ENCODE data around the gene DCBLD1. TPM values are rescaled to one million over a fixed set of nuclear protein-coding genes. Genes with fewer than 3 reads are reported as not detected.

DCBLD1 gene
- total RNA-seq, 1 experiment from 2014 or later: 11.2 TPM

- DNase-seq (ENCODE audit: low spot score) (no peak), ATAC-seq (no peak)
- Mint-ChIP-seq H3K9me3 (no peaks in the 10 kb centered on the region), H3K4me1 (no peaks in the 10 kb centered on the region), H3K27ac (no peak overlapping the region), H3K36me3 (no peaks in the 10 kb centered on the region), H3K4me3 (no peak overlapping the region), H3K27me3 (ENCODE audit: low read depth) (no peaks in the 10 kb centered on the region)
- CTCF ChIA-PET: interaction anchor here (1.0 kb wide), 1 partner anchor 56 kb away, joined by 3 read pairs; no protein-coding TSS in a partner anchor
- TF ChIP-seq MXD4 (CRISPR knock-in tag; IDR thresholded peaks at IDR 0.05; ENCODE audit: borderline replicate concordance) (no peak), CBFB (CRISPR knock-in tag; IDR thresholded peaks at IDR 0.05; ENCODE audit: low read depth) (no peak), ZNF232 (CRISPR knock-in tag; IDR thresholded peaks at IDR 0.05) (no peak), ZNF138 (CRISPR knock-in tag; conservative IDR thresholded peaks at IDR 0.05) (no peak), TCF7 (CRISPR knock-in tag; IDR thresholded peaks at IDR 0.05; ENCODE audit: low read depth) (no peak), FOXJ3 (CRISPR knock-in tag; IDR thresholded peaks at IDR 0.05; ENCODE audit: borderline replicate concordance) (no peak), ZNF219 (CRISPR knock-in tag; IDR thresholded peaks at IDR 0.05; ENCODE audit: borderline replicate concordance) (no peak), ZNF281 (CRISPR knock-in tag; IDR thresholded peaks at IDR 0.05) (no peak), E2F4 (CRISPR knock-in tag; IDR thresholded peaks at IDR 0.05; ENCODE audit: borderline replicate concordance, low read depth) (no peak), ZNF425 (CRISPR knock-in tag; conservative IDR thresholded peaks at IDR 0.05) (no peak)
- TF ChIP-seq, protein P1, sequence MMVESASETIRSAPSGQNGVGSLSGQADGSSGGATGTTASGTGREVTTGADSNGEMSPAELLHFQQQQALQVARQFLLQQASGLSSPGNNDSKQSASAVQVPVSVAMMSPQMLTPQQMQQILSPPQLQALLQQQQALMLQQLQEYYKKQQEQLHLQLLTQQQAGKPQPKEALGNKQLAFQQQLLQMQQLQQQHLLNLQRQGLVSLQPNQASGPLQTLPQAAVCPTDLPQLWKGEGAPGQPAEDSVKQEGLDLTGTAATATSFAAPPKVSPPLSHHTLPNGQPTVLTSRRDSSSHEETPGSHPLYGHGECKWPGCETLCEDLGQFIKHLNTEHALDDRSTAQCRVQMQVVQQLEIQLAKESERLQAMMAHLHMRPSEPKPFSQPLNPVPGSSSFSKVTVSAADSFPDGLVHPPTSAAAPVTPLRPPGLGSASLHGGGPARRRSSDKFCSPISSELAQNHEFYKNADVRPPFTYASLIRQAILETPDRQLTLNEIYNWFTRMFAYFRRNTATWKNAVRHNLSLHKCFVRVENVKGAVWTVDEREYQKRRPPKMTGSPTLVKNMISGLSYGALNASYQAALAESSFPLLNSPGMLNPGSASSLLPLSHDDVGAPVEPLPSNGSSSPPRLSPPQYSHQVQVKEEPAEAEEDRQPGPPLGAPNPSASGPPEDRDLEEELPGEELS (CRISPR knock-in tag; IDR thresholded peaks at IDR 0.05): no peak
- TF ChIP-seq, protein P2, sequence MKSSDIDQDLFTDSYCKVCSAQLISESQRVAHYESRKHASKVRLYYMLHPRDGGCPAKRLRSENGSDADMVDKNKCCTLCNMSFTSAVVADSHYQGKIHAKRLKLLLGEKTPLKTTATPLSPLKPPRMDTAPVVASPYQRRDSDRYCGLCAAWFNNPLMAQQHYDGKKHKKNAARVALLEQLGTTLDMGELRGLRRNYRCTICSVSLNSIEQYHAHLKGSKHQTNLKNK (CRISPR knock-in tag; IDR thresholded peaks at IDR 0.05): no peak
- TF ChIP-seq, protein P3, sequence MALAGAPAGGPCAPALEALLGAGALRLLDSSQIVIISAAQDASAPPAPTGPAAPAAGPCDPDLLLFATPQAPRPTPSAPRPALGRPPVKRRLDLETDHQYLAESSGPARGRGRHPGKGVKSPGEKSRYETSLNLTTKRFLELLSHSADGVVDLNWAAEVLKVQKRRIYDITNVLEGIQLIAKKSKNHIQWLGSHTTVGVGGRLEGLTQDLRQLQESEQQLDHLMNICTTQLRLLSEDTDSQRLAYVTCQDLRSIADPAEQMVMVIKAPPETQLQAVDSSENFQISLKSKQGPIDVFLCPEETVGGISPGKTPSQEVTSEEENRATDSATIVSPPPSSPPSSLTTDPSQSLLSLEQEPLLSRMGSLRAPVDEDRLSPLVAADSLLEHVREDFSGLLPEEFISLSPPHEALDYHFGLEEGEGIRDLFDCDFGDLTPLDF (CRISPR knock-in tag; IDR thresholded peaks at IDR 0.05): no peak
- POLR2A ChIA-PET: no interaction called here
These were observed 23.8 kb downstream of the DCBLD1 start for GRCh38 chr6:117506180-117506835.

- no peaks in the 10 kb centered on the region for H3K9me3 Mint-ChIP-seq
- ChIA-PET CTCF (no interaction called here), POLR2A (no interaction called here)
- H3K27me3 Mint-ChIP-seq (ENCODE audit: low read depth): no peaks in the 10 kb centered on the region
- DNase-seq (ENCODE audit: low spot score): no peak
- H3K4me3 Mint-ChIP-seq: no peak overlapping the region
- no peak for ATAC-seq
- no peaks in the 10 kb centered on the region for H3K36me3 Mint-ChIP-seq
- H3K4me1 Mint-ChIP-seq: no peaks in the 10 kb centered on the region
- H3K27ac Mint-ChIP-seq: no peak overlapping the region
- TF ChIP-seq, protein P4, sequence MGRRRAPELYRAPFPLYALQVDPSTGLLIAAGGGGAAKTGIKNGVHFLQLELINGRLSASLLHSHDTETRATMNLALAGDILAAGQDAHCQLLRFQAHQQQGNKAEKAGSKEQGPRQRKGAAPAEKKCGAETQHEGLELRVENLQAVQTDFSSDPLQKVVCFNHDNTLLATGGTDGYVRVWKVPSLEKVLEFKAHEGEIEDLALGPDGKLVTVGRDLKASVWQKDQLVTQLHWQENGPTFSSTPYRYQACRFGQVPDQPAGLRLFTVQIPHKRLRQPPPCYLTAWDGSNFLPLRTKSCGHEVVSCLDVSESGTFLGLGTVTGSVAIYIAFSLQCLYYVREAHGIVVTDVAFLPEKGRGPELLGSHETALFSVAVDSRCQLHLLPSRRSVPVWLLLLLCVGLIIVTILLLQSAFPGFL (CRISPR knock-in tag; IDR thresholded peaks at IDR 0.05; ENCODE audit: borderline replicate concordance): no peak
- no peak for TF ChIP-seq FOXP1 (CRISPR knock-in tag; IDR thresholded peaks at IDR 0.05; ENCODE audit: borderline replicate concordance)
- TF ChIP-seq, protein P5, sequence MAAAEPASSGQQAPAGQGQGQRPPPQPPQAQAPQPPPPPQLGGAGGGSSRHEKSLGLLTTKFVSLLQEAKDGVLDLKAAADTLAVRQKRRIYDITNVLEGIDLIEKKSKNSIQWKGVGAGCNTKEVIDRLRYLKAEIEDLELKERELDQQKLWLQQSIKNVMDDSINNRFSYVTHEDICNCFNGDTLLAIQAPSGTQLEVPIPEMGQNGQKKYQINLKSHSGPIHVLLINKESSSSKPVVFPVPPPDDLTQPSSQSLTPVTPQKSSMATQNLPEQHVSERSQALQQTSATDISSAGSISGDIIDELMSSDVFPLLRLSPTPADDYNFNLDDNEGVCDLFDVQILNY (CRISPR knock-in tag; IDR thresholded peaks at IDR 0.05): no peak
- no peak for TF ChIP-seq AR (CRISPR knock-in tag; IDR thresholded peaks at IDR 0.05)
- no peak for TF ChIP-seq ETV6 (CRISPR knock-in tag; IDR thresholded peaks at IDR 0.05)
- TF ChIP-seq TEAD1 (CRISPR knock-in tag; IDR thresholded peaks at IDR 0.05): no peak
These were observed 24.4 kb downstream of the DCBLD1 start for GRCh38 chr6:117506907-117507306.
